Esophagus muscularis mucosa (tissue), 4 donors: ENCODE data around the gene SPTLC3. TPM values are rescaled to one million over a fixed set of nuclear protein-coding genes. Genes with fewer than 3 reads are reported as not detected.

Source experiments
- DNase-seq: peaks from one replicate; pipeline ENCODE4 v3.0.0-alpha.2; 2017; ENCODE audit errors: extremely low spot score
- H3K27ac ChIP-seq, 4 donors: fragments of 200-600 bp; sonication (generic); replicated peaks in 1 of 4; 1 replicate in 3 of 4; 2 replicates in 1 of 4; pipeline ENCODE4 v1.5.1; 2016 to 2019; ENCODE audit warnings: mild to moderate bottlenecking in 1 of 4
- H3K27me3 ChIP-seq, 4 donors: fragments of 200-600 bp; sonication (generic); one replicate each; pipeline versions ENCODE4 v1.5.1 to v1.6.0; 2016 to 2019
- H3K36me3 ChIP-seq, 4 donors: fragments of 200-600 bp; sonication (generic); one replicate each; pipeline ENCODE4 v1.5.1; 2016 to 2019
- H3K4me1 ChIP-seq, 4 donors: fragments of 200-600 bp; sonication (generic); one replicate each; pipeline ENCODE4 v1.5.1; 2016 to 2019
- H3K4me3 ChIP-seq, 4 donors: fragments of 200-600 bp; sonication (generic); 1 replicate in 2 of 4; 2 replicates in 2 of 4; pipeline ENCODE4 v1.5.1; 2016 to 2019; ENCODE audit warnings: mild to moderate bottlenecking in 4 of 4, moderate library complexity in 1 of 4
- H3K9me3 ChIP-seq, 4 donors: fragments of 200-600 bp; sonication (generic); 1 replicate in 3 of 4; 2 replicates in 1 of 4; pipeline ENCODE4 v1.5.1; 2016 to 2019
- EP300 ChIP-seq: sonication (generic); formaldehyde crosslinking; IDR thresholded peaks from one replicate; pipeline ENCODE4 v1.6.1; 2017; ENCODE audit warnings: antibody characterized with exemption
- POLR2A ChIP-seq: fragments of 450-650 bp; IDR thresholded peaks from one replicate; pipeline ENCODE4 v1.6.1; 2017; ENCODE audit warnings: antibody characterized with exemption, moderate library complexity, mild to moderate bottlenecking, low read depth
- POLR2AphosphoS5 ChIP-seq, 2 donors: sonication (generic); formaldehyde crosslinking; IDR thresholded peaks; one replicate each; pipeline ENCODE4 v1.6.1; 2017; ENCODE audit warnings: antibody characterized with exemption in 2 of 2
- WGBS: methylation state at CpG from one replicate; pipeline ENCODE4 v1.1.5; 2018; 5-methylcytosine and 5-hydroxymethylcytosine counted together
- intact Hi-C: fragments of 100-400 bp; cut with DNase I; formaldehyde crosslinking; loops from one replicate; pipeline ENCODE4 v1.15.1; 2023
- total RNA-seq, 4 donors: library from RNA; depleted of rRNA; stranded (reverse); fragments of >200 nt; gene quantifications; one replicate each; pipeline versions ENCODE4 v1.1.0 to v1.2.1, GENCODE V29; 2016
- TF ChIP-seq, protein P1 (sequence below), 3 experiments: fragments of 200-600 bp in 2 of 3; fragments of 450-650 bp in 1 of 3; sonication (generic) in 2 of 3; IDR thresholded peaks; one replicate each; pipeline ENCODE4 v1.5.1; 2017 to 2019; ENCODE audit warnings: antibody characterized with exemption in 3 of 3, mild to moderate bottlenecking in 2 of 3, moderate library complexity in 1 of 3

The SPTLC3 gene
- total RNA-seq, 4 donors from 2014 or later, result 2.8 to 12.5 (median 3.9) TPM

DNA sequence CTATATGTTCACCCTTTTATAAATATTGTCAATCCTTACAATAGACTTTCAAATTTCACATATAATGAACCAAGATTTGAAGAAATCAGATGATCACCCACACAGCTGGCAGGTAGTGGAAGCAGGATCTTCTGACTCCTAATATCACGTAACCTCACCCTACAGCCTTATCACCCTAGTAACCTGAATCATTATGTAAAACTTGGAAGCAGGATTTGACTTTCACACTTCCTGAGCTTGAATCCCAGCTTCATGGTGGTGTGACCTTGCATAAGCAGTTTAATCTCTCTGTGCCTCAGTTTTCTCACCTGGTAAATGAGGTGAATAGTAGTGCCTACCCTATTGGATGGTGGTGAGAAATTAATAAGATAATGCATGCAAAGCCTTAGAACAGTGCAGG, 16.4 kb downstream of the SPTLC3 start:
- H3K4me1 ChIP-seq, result peaks cover 4 to 17% (median 14%) of the 10 kb centered on the region in 4 donors
- H3K27me3 ChIP-seq, result no peaks in the 10 kb centered on the region
- no peak overlapping the region for H3K27ac ChIP-seq
- H3K4me3 ChIP-seq, result no peak overlapping the region
- no peaks in the 10 kb centered on the region for H3K36me3 ChIP-seq
- peaks cover 0 to 13% (median 7%) of the 10 kb centered on the region in 4 donors for H3K9me3 ChIP-seq
- DNase-seq, result no peak
- WGBS, result 100% methylated on average over 1 of the region's 1 CpG
- TF ChIP-seq POLR2A (no peak), EP300 (no peak), POLR2AphosphoS5 (IDR thresholded peaks at IDR 0.05) (no peak)
- TF ChIP-seq, protein P1, sequence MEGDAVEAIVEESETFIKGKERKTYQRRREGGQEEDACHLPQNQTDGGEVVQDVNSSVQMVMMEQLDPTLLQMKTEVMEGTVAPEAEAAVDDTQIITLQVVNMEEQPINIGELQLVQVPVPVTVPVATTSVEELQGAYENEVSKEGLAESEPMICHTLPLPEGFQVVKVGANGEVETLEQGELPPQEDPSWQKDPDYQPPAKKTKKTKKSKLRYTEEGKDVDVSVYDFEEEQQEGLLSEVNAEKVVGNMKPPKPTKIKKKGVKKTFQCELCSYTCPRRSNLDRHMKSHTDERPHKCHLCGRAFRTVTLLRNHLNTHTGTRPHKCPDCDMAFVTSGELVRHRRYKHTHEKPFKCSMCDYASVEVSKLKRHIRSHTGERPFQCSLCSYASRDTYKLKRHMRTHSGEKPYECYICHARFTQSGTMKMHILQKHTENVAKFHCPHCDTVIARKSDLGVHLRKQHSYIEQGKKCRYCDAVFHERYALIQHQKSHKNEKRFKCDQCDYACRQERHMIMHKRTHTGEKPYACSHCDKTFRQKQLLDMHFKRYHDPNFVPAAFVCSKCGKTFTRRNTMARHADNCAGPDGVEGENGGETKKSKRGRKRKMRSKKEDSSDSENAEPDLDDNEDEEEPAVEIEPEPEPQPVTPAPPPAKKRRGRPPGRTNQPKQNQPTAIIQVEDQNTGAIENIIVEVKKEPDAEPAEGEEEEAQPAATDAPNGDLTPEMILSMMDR (IDR thresholded peaks at IDR 0.05), result no peak
- intact Hi-C loops, result no loop called here

GRCh38 chr20:13028001-13028400, 19.2 kb downstream of the SPTLC3 start:
- no peaks in the 10 kb centered on the region for H3K9me3 ChIP-seq
- H3K4me1 ChIP-seq, result peaks cover 4 to 20% (median 15%) of the 10 kb centered on the region in 4 donors
- no peaks in the 10 kb centered on the region for H3K27me3 ChIP-seq
- H3K4me3 ChIP-seq, result no peak overlapping the region
- no peak overlapping the region for H3K27ac ChIP-seq
- WGBS, result 78% methylated on average over 4 of the region's 4 CpGs
- intact Hi-C loops, result no loop called here
- DNase-seq, result no peak
- H3K36me3 ChIP-seq, result no peaks in the 10 kb centered on the region
- TF ChIP-seq, protein P1 (IDR thresholded peaks at IDR 0.05), result no peak
- TF ChIP-seq POLR2AphosphoS5 (IDR thresholded peaks at IDR 0.05), result no peak
- no peak for TF ChIP-seq POLR2A
- TF ChIP-seq EP300, result no peak

- intact Hi-C loops, result no loop called here
- no peak for DNase-seq
- Histone ChIP-seq H3K4me3 (no peak overlapping the region), H3K36me3 (no peaks in the 10 kb centered on the region), H3K4me1 (peaks cover 4 to 20% (median 15%) of the 10 kb centered on the region in 4 donors), H3K27me3 (no peaks in the 10 kb centered on the region), H3K9me3 (no peaks in the 10 kb centered on the region), H3K27ac (no peak overlapping the region)
- TF ChIP-seq POLR2A, result no peak
- no peak for TF ChIP-seq POLR2AphosphoS5 (IDR thresholded peaks at IDR 0.05)
- TF ChIP-seq, protein P1 (IDR thresholded peaks at IDR 0.05), result no peak
- no peak for TF ChIP-seq EP300
- 42% methylated on average over 3 of the region's 3 CpGs for WGBS
Measured at GRCh38 chr20:13028673-13029072, 19.9 kb downstream of the SPTLC3 start.

DNA sequence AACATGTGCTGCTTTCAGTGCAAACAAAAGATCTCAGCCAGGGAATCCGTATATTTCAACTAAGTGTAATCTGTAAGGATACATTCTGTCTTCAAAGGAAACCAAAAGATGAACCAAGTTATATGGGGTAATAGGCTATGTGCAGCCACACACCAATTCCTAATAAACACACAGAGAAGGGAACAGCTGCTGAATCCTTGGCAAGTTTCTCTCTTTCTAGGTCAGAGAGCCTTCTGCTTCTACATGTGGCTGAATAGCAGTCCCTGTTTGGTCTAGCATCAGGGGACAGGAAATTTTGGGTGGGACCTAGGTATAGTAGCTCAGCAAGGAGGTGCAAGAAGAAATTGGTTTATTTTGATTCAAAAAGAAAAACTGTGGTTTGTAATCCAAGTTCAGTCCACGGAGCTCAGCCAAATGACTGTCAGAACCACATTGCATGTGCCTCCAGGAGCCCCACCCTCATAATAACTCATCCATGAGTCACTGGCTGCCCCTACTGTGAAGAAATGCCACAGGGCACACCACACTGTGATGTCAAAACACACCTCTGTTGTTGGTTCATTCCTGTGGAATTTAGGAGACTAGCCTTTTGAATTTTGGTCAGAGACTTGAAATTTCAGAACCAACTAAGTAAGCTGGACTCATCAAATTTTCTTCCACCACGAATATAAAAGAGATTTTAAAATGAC, 21.1 kb downstream of the SPTLC3 start:
- H3K36me3 ChIP-seq, result no peaks in the 10 kb centered on the region
- intact Hi-C loops, result no loop called here
- H3K9me3 ChIP-seq, result no peaks in the 10 kb centered on the region
- H3K4me1 ChIP-seq, result peaks cover 4 to 20% (median 15%) of the 10 kb centered on the region in 4 donors
- no peak overlapping the region for H3K4me3 ChIP-seq
- no peak for DNase-seq
- peak overlapping the region in 1 of 4 donors; percentile 31 for H3K27ac ChIP-seq
- no peaks in the 10 kb centered on the region for H3K27me3 ChIP-seq
- WGBS, result 20% methylated on average over 3 of the region's 3 CpGs
- TF ChIP-seq, protein P1 (IDR thresholded peaks at IDR 0.05), result no peak
- TF ChIP-seq EP300 (no peak), POLR2AphosphoS5 (IDR thresholded peaks at IDR 0.05) (peak in 1 of 2 donors; percentile 35), POLR2A (no peak)
